Measurements from ENCODE around the gene RAVER2.

RAVER2 gene

DNA sequence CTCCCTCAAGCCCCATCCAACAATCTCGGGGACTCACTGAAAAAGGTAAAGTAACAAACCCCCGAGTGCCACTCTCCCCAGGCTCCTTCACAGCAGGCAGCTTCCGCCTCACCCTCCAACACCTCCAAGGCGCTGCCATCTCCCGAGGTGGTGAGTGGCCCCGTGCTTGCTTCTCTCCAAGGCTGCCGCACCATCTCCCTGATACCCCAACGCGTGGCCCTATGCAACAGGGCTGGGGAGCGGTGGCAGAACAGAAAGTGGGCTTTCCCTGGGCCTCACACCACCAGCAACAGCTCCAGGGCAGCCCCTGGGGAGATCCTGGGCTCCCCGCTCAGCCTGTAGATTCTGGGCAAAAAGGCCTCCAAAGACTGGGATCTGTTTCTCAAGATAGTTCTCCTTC is 105.1 kb downstream of the RAVER2 start:
- no peaks in the 10 kb centered on the region for H3K4me1 ChIP-seq (ENCODE audit: control insufficient read depth in 1 of 2, insufficient read depth in 2 of 2, low read length in 2 of 2)
- H3K27ac ChIP-seq (ENCODE audit: low read depth, low read length): no peak overlapping the region
- no peaks in the 10 kb centered on the region for H3K9me3 ChIP-seq (ENCODE audit: control insufficient read depth in 1 of 2, low read length in 2 of 2)
- H3K27me3 ChIP-seq (ENCODE audit: control insufficient read depth in 1 of 2, insufficient read depth in 2 of 2, low read length in 2 of 2): no peaks in the 10 kb centered on the region
- H3K4me3 ChIP-seq (ENCODE audit: low read depth in 1 of 2, low read length in 2 of 2): no peak overlapping the region
- no peak overlapping the region for H3K9ac ChIP-seq (ENCODE audit: low read depth in 1 of 2, low read length in 2 of 2)
- peaks cover 36 to 87% of the 10 kb centered on the region in 2 donors for H3K36me3 ChIP-seq (ENCODE audit: control insufficient read depth in 1 of 2, insufficient read depth in 2 of 2, low read length in 2 of 2)

DNA sequence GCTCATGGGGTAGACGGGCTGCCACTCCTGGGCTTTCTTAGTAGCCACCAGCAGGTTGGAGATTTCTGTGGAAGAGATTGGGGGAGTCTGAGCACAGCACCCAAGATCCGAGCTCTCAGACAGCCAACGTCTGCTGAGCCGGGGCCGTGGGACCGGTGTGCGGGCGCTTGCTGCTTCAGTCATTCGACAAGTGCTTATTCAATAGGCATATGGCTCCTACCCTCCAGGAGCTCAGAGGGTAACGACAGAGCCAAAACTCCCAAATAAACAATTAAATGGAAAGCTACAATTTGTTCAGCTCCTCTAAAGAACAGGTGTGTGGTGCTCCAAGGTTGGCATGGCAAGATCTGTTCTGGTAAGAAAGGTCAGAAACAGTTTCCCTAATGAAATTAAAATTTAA is 106.0 kb downstream of the RAVER2 start:
- H3K9me3 ChIP-seq (ENCODE audit: control insufficient read depth in 1 of 2, low read length in 2 of 2): no peaks in the 10 kb centered on the region
- H3K9ac ChIP-seq (ENCODE audit: low read depth in 1 of 2, low read length in 2 of 2): no peak overlapping the region
- H3K36me3 ChIP-seq (ENCODE audit: control insufficient read depth in 1 of 2, insufficient read depth in 2 of 2, low read length in 2 of 2): peaks cover 32 to 83% of the 10 kb centered on the region in 2 donors
- no peak overlapping the region for H3K4me3 ChIP-seq (ENCODE audit: low read depth in 1 of 2, low read length in 2 of 2)
- H3K27ac ChIP-seq (ENCODE audit: low read depth, low read length): no peak overlapping the region
- H3K4me1 ChIP-seq (ENCODE audit: control insufficient read depth in 1 of 2, insufficient read depth in 2 of 2, low read length in 2 of 2): no peaks in the 10 kb centered on the region
- no peaks in the 10 kb centered on the region for H3K27me3 ChIP-seq (ENCODE audit: control insufficient read depth in 1 of 2, insufficient read depth in 2 of 2, low read length in 2 of 2)

- Histone ChIP-seq H3K4me3 (ENCODE audit: low read depth in 1 of 2, low read length in 2 of 2) (no peak overlapping the region), H3K9ac (ENCODE audit: low read depth in 1 of 2, low read length in 2 of 2) (no peak overlapping the region), H3K27me3 (ENCODE audit: control insufficient read depth in 1 of 2, insufficient read depth in 2 of 2, low read length in 2 of 2) (no peaks in the 10 kb centered on the region), H3K36me3 (ENCODE audit: control insufficient read depth in 1 of 2, insufficient read depth in 2 of 2, low read length in 2 of 2) (peaks cover 40 to 80% of the 10 kb centered on the region in 2 donors), H3K4me1 (ENCODE audit: control insufficient read depth in 1 of 2, insufficient read depth in 2 of 2, low read length in 2 of 2) (no peaks in the 10 kb centered on the region), H3K27ac (ENCODE audit: low read depth, low read length) (no peak overlapping the region), H3K9me3 (ENCODE audit: control insufficient read depth in 1 of 2, low read length in 2 of 2) (no peaks in the 10 kb centered on the region)
Observed at GRCh38 chr1:64851664-64852063, 106.8 kb downstream of the RAVER2 start.

DNA sequence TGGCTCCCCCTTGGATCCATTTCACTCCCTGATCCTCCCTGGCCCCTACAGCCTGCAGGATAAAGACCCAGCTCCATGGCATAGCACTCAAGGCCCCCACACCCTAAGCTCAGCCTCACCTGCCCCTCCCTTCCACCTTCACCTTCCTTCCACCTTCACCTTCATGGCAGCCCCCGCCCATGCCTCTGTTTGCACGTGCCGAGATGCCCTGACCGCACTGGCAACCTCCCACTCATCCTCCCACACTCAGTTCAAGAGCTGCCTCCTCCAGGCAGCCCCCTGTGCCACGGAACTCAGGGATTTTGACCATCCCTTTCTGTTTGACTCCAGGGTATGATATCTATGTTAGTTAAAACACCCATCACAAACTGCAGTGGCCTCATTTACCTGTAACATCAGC is 109.8 kb downstream of the RAVER2 start:
- H3K9ac ChIP-seq (ENCODE audit: low read depth in 1 of 2, low read length in 2 of 2): no peak overlapping the region
- no peak overlapping the region for H3K4me3 ChIP-seq (ENCODE audit: low read depth in 1 of 2, low read length in 2 of 2)
- H3K27me3 ChIP-seq (ENCODE audit: control insufficient read depth in 1 of 2, insufficient read depth in 2 of 2, low read length in 2 of 2): no peaks in the 10 kb centered on the region
- H3K36me3 ChIP-seq (ENCODE audit: control insufficient read depth in 1 of 2, insufficient read depth in 2 of 2, low read length in 2 of 2): peaks cover 55 to 83% of the 10 kb centered on the region in 2 donors
- no peaks in the 10 kb centered on the region for H3K4me1 ChIP-seq (ENCODE audit: control insufficient read depth in 1 of 2, insufficient read depth in 2 of 2, low read length in 2 of 2)
- no peak overlapping the region for H3K27ac ChIP-seq (ENCODE audit: low read depth, low read length)
- H3K9me3 ChIP-seq (ENCODE audit: control insufficient read depth in 1 of 2, low read length in 2 of 2): no peaks in the 10 kb centered on the region

GRCh38 chr1:64855557-64855956 is 110.7 kb downstream of the RAVER2 start:
- Histone ChIP-seq H3K9me3 (ENCODE audit: control insufficient read depth in 1 of 2, low read length in 2 of 2) (no peaks in the 10 kb centered on the region), H3K4me1 (ENCODE audit: control insufficient read depth in 1 of 2, insufficient read depth in 2 of 2, low read length in 2 of 2) (no peaks in the 10 kb centered on the region), H3K4me3 (ENCODE audit: low read depth in 1 of 2, low read length in 2 of 2) (no peak overlapping the region), H3K27me3 (ENCODE audit: control insufficient read depth in 1 of 2, insufficient read depth in 2 of 2, low read length in 2 of 2) (no peaks in the 10 kb centered on the region), H3K36me3 (ENCODE audit: control insufficient read depth in 1 of 2, insufficient read depth in 2 of 2, low read length in 2 of 2) (peaks cover 49 to 79% of the 10 kb centered on the region in 2 donors), H3K9ac (ENCODE audit: low read depth in 1 of 2, low read length in 2 of 2) (no peak overlapping the region), H3K27ac (ENCODE audit: low read depth, low read length) (no peak overlapping the region)

- Histone ChIP-seq H3K9me3 (ENCODE audit: control insufficient read depth in 1 of 2, low read length in 2 of 2) (no peaks in the 10 kb centered on the region), H3K36me3 (ENCODE audit: control insufficient read depth in 1 of 2, insufficient read depth in 2 of 2, low read length in 2 of 2) (peaks cover 48 to 79% of the 10 kb centered on the region in 2 donors), H3K4me3 (ENCODE audit: low read depth in 1 of 2, low read length in 2 of 2) (no peak overlapping the region), H3K4me1 (ENCODE audit: control insufficient read depth in 1 of 2, insufficient read depth in 2 of 2, low read length in 2 of 2) (no peaks in the 10 kb centered on the region), H3K27me3 (ENCODE audit: control insufficient read depth in 1 of 2, insufficient read depth in 2 of 2, low read length in 2 of 2) (no peaks in the 10 kb centered on the region), H3K27ac (ENCODE audit: low read depth, low read length) (no peak overlapping the region), H3K9ac (ENCODE audit: low read depth in 1 of 2, low read length in 2 of 2) (no peak overlapping the region)
Observed at GRCh38 chr1:64856553-64856952, 111.7 kb downstream of the RAVER2 start.

GRCh38 chr1:64857347-64857746 is 112.5 kb downstream of the RAVER2 start:
- Histone ChIP-seq H3K27me3 (ENCODE audit: control insufficient read depth in 1 of 2, insufficient read depth in 2 of 2, low read length in 2 of 2) (no peaks in the 10 kb centered on the region), H3K9ac (ENCODE audit: low read depth in 1 of 2, low read length in 2 of 2) (no peak overlapping the region), H3K27ac (ENCODE audit: low read depth, low read length) (no peak overlapping the region), H3K4me1 (ENCODE audit: control insufficient read depth in 1 of 2, insufficient read depth in 2 of 2, low read length in 2 of 2) (no peaks in the 10 kb centered on the region), H3K9me3 (ENCODE audit: control insufficient read depth in 1 of 2, low read length in 2 of 2) (no peaks in the 10 kb centered on the region), H3K36me3 (ENCODE audit: control insufficient read depth in 1 of 2, insufficient read depth in 2 of 2, low read length in 2 of 2) (peaks cover 41 to 83% of the 10 kb centered on the region in 2 donors), H3K4me3 (ENCODE audit: low read depth in 1 of 2, low read length in 2 of 2) (no peak overlapping the region)

- Histone ChIP-seq H3K36me3 (ENCODE audit: control insufficient read depth in 1 of 2, insufficient read depth in 2 of 2, low read length in 2 of 2) (peaks cover 29 to 75% of the 10 kb centered on the region in 2 donors), H3K4me1 (ENCODE audit: control insufficient read depth in 1 of 2, insufficient read depth in 2 of 2, low read length in 2 of 2) (peaks cover 0 to 11% of the 10 kb centered on the region in 2 donors), H3K9ac (ENCODE audit: low read depth in 1 of 2, low read length in 2 of 2) (no peak overlapping the region)
Observed at GRCh38 chr1:64861611-64862010, 116.7 kb downstream of the RAVER2 start.

DNA sequence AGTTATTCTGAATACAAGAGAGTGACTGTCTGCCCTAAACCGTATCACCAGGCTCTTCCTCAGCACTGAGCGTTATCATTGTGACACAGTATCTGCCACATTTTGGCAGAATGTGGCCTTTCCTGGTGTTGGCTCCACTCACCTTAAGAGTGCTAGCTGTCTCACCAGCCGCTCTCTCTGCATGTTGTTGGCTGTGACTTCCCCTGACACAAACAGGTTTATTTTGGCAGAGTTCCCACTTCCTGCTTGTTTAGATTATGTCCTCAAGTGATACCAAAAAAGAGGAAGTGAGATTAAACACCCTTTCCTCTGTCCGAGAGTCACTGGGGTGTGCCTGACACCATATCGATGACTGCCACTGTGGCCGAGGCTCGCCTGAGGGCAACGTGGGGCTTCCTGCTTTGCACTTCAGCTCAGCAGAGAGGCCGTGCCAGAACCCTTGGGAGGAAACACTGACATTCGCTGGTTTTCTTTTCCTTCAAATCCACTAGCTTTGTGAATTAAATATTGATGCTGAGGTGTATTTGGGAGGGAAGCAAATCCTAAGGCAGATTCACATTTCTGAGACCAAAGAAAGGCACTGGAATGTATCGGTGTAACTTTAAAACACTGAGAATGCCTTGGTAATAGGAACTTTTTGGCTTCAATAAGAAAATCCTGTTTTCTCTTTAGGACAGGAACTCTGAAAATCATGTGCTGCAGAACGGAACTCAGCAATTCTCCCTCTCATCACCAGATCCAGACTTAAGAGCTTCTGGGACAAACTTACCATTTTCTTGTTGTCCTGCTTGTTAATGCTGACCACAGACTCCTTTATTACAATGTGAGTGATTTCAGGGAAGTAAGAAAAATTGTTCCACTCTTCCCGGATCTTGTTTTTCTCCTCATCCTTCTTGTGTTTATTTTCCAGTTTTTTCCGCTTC is 119.4 kb downstream of the RAVER2 start:
- Histone ChIP-seq H3K4me3 (ENCODE audit: low read depth in 1 of 2, low read length in 2 of 2) (no peak overlapping the region), H3K9me3 (ENCODE audit: control insufficient read depth in 1 of 2, low read length in 2 of 2) (no peaks in the 10 kb centered on the region), H3K4me1 (ENCODE audit: control insufficient read depth in 1 of 2, insufficient read depth in 2 of 2, low read length in 2 of 2) (peaks cover 0 to 11% of the 10 kb centered on the region in 2 donors), H3K27ac (ENCODE audit: low read depth, low read length) (no peak overlapping the region), H3K9ac (ENCODE audit: low read depth in 1 of 2, low read length in 2 of 2) (peak overlapping the region in 1 of 2 donors; percentile 7), H3K36me3 (ENCODE audit: control insufficient read depth in 1 of 2, insufficient read depth in 2 of 2, low read length in 2 of 2) (peaks cover 19 to 72% of the 10 kb centered on the region in 2 donors), H3K27me3 (ENCODE audit: control insufficient read depth in 1 of 2, insufficient read depth in 2 of 2, low read length in 2 of 2) (no peaks in the 10 kb centered on the region)

More at GRCh38 chr1:64861611-64862010, 116.7 kb downstream of the RAVER2 start:
- H3K27ac ChIP-seq (ENCODE audit: low read depth, low read length): no peak overlapping the region
- H3K9me3 ChIP-seq (ENCODE audit: control insufficient read depth in 1 of 2, low read length in 2 of 2): no peaks in the 10 kb centered on the region
- H3K4me3 ChIP-seq (ENCODE audit: low read depth in 1 of 2, low read length in 2 of 2): no peak overlapping the region
- no peaks in the 10 kb centered on the region for H3K27me3 ChIP-seq (ENCODE audit: control insufficient read depth in 1 of 2, insufficient read depth in 2 of 2, low read length in 2 of 2)

GRCh38 chr1:64865105-64865757 is 120.4 kb downstream of the RAVER2 start:
- no peak overlapping the region for H3K4me3 ChIP-seq (ENCODE audit: low read depth in 1 of 2, low read length in 2 of 2)
- H3K4me1 ChIP-seq (ENCODE audit: control insufficient read depth in 1 of 2, insufficient read depth in 2 of 2, low read length in 2 of 2): peaks cover 0 to 11% of the 10 kb centered on the region in 2 donors
- H3K9me3 ChIP-seq (ENCODE audit: control insufficient read depth in 1 of 2, low read length in 2 of 2): no peaks in the 10 kb centered on the region
- no peak overlapping the region for H3K9ac ChIP-seq (ENCODE audit: low read depth in 1 of 2, low read length in 2 of 2)
- H3K27ac ChIP-seq (ENCODE audit: low read depth, low read length): no peak overlapping the region
- no peaks in the 10 kb centered on the region for H3K27me3 ChIP-seq (ENCODE audit: control insufficient read depth in 1 of 2, insufficient read depth in 2 of 2, low read length in 2 of 2)
- H3K36me3 ChIP-seq (ENCODE audit: control insufficient read depth in 1 of 2, insufficient read depth in 2 of 2, low read length in 2 of 2): peaks cover 24 to 73% of the 10 kb centered on the region in 2 donors

Measured in duodenal mucosa (tissue), 2 donors.